Caco-2 (cell line): Measurements from ENCODE around the gene ACADM. TPM values are rescaled to one million over a fixed set of nuclear protein-coding genes. Genes with fewer than 3 reads are reported as not detected.

Experiments used
- BruUV-seq: library from RNA; stranded (reverse); fragments of 400-500 nt; replicated peaks from 2 replicates; lab custom pipeline; 2021; lab: Mats Ljungman, UMichigan
- CTCF ChIA-PET: fragments of 300-600 bp; sonication (Branson Sonifier 250); formaldehyde crosslinking; loops from one replicate; lab custom pipeline; 2022; ENCODE audit warnings: antibody characterized with exemption; lab: Charles Lee
- POLR2A ChIA-PET: fragments of 300-600 bp; sonication (Branson Sonifier 250); formaldehyde crosslinking; loops from one replicate; lab custom pipeline; 2022; ENCODE audit warnings: antibody characterized with exemption; lab: Charles Lee
- DNase-seq, 2 experiments: peaks; one replicate each; pipeline versions ENCODE4 v3.0.0 to v3.0.0-alpha.2; 2020 to 2022
- H3K27me3 ChIP-seq: replicated peaks from 2 replicates; pipeline ENCODE4 v1.6.0; 2011; ENCODE audit warnings: low read length; ENCODE audit not compliant: control insufficient read depth, insufficient read depth
- H3K36me3 ChIP-seq: 2 replicates; pipeline ENCODE4 v1.5.1; 2011; ENCODE audit warnings: low read length; ENCODE audit not compliant: control insufficient read depth, insufficient read depth
- H3K4me1 ChIP-seq: fragments of 250-450 bp; sonication (Bioruptor Pico); 2 replicates; pipeline ENCODE4 v1.5.1; 2020; ENCODE audit warnings: mild to moderate bottlenecking
- H3K4me3 ChIP-seq: 2 replicates; pipeline ENCODE4 v1.5.1; 2011; ENCODE audit warnings: low read depth, mild to moderate bottlenecking, control low read depth, low read length
- H3K9me3 ChIP-seq: fragments of 250-450 bp; sonication (Bioruptor Pico); 2 replicates; pipeline ENCODE4 v1.5.1; 2020; ENCODE audit warnings: mild to moderate bottlenecking, moderate library complexity
- H3K27ac Mint-ChIP-seq: one replicate; pipeline ENCODE4 v1.8.0; 2022; ENCODE audit warnings: mixed read lengths; ENCODE audit not compliant: unreplicated experiment
- H3K27me3 Mint-ChIP-seq: one replicate; pipeline ENCODE4 v1.8.0; 2022; ENCODE audit warnings: mixed read lengths; ENCODE audit not compliant: insufficient read depth, unreplicated experiment
- H3K36me3 Mint-ChIP-seq: one replicate; pipeline ENCODE4 v1.8.0; 2022; ENCODE audit warnings: mild to moderate bottlenecking, mixed read lengths; ENCODE audit not compliant: insufficient read depth, unreplicated experiment
- H3K4me1 Mint-ChIP-seq: one replicate; pipeline ENCODE4 v1.8.0; 2022; ENCODE audit warnings: low read depth, mixed read lengths; ENCODE audit not compliant: unreplicated experiment
- H3K4me3 Mint-ChIP-seq: one replicate; pipeline ENCODE4 v1.8.0; 2022; ENCODE audit warnings: mild to moderate bottlenecking, moderate library complexity, mixed read lengths; ENCODE audit not compliant: unreplicated experiment
- H3K9me3 Mint-ChIP-seq: one replicate; pipeline ENCODE4 v1.8.0; 2022; ENCODE audit warnings: mixed read lengths; ENCODE audit not compliant: unreplicated experiment
- CTCF ChIP-seq, 2 experiments: fragments of 200-600 bp in 1 of 2; IDR thresholded peaks; 1 replicate in 1 of 2; 2 replicates in 1 of 2; pipeline versions ENCODE4 v1.5.1 to v1.8.0; 2011 to 2022; ENCODE audit warnings: antibody characterized with exemption in 1 of 2, control low read depth in 1 of 2, inconsistent platforms in 1 of 2, low read depth in 1 of 2, low read length in 1 of 2, mild to moderate bottlenecking in 1 of 2, moderate library complexity in 1 of 2; ENCODE audit not compliant: insufficient read depth in 1 of 2, severe bottlenecking in 1 of 2, unreplicated experiment in 1 of 2
- intact Hi-C: fragments of 100-400 bp; cut with micrococcal nuclease; formaldehyde crosslinking; loops from one replicate; pipeline ENCODE4 v1.10.0; 2022; ENCODE audit not compliant: unreplicated experiment
- total RNA-seq: library from RNA; stranded (reverse); gene quantifications from 2 replicates; pipeline ENCODE4 v1.2.3, GENCODE V29; 2022

ACADM gene
- total RNA-seq, 1 experiment from 2014 or later, result 44.4 TPM

GRCh38 chr1:75764057-75764655 lies 39.6 kb downstream of the ACADM start:
- intact Hi-C loops, result no loop called here
- Histone ChIP-seq H3K27me3 (no peaks in the 10 kb centered on the region), H3K4me3 (no peak overlapping the region), H3K4me1 (0 out of 2 replicates have a peak, but pooled peaks cover 4% of the 10 kb centered on the region), H3K36me3 (no peaks in the 10 kb centered on the region), H3K9me3 (no peaks in the 10 kb centered on the region)
- no peaks in the 10 kb centered on the region for H3K27me3 Mint-ChIP-seq
- no peak overlapping the region for H3K4me3 Mint-ChIP-seq
- no peak overlapping the region for H3K27ac Mint-ChIP-seq
- H3K36me3 Mint-ChIP-seq, result no peaks in the 10 kb centered on the region
- ChIA-PET POLR2A (no interaction called here), CTCF (no interaction called here)
- no peaks in the 10 kb centered on the region for H3K9me3 Mint-ChIP-seq
- no TSS peak for BruUV-seq
- DNase-seq, result no peak
- H3K4me1 Mint-ChIP-seq, result no peaks in the 10 kb centered on the region
- TF ChIP-seq CTCF (IDR thresholded peaks at IDR 0.05; ENCODE audit: insufficient read depth in 1 of 2, low read depth in 1 of 2, low read length in 1 of 2, severe bottlenecking in 1 of 2, unreplicated experiment in 1 of 2), result no peak

DNA sequence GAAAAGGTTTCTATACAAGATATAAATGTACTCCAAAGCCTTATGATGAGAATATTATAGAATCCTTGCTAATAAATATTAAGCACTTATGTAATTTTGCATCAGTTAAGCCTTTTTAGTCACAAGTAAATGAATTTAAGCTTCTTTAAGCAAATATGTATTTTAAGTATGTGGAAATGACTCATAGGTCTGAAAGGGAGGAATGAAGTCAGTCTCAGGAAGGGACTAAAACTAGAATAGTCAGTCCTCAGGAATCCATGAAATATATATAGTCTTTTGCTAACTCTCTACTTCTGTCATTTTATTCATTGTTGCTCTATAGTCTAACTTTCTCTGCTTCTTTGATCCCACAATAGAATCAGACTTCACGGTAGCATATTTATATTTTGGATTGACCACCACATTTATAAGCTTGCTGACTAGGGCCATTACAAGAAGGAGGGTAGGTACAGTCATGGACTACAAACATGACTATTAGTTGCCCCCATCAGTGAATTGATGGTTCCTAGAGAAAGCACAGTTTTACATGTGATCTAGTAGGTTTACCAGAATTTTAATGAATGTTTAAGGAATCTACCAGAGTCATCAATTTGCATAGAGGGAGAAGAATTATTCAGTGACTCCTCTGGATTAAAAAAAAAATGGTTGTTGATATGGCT lies 41.3 kb downstream of the ACADM start:
- H3K27me3 Mint-ChIP-seq, result no peaks in the 10 kb centered on the region
- no peaks in the 10 kb centered on the region for H3K4me1 Mint-ChIP-seq
- ChIA-PET CTCF (interaction anchor here (0.6 kb wide), 1 partner anchor 581 kb away, joined by 5 read pairs; no protein-coding TSS in a partner anchor), POLR2A (no interaction called here)
- DNase-seq, result no peak
- 0 out of 2 replicates have a peak, but pooled peaks cover 4% of the 10 kb centered on the region for H3K4me1 ChIP-seq
- BruUV-seq, result no TSS peak
- intact Hi-C loops, result no loop called here
- no peaks in the 10 kb centered on the region for H3K27me3 ChIP-seq
- no peaks in the 10 kb centered on the region for H3K9me3 ChIP-seq
- H3K36me3 ChIP-seq, result no peaks in the 10 kb centered on the region
- TF ChIP-seq CTCF (IDR thresholded peaks at IDR 0.05; ENCODE audit: insufficient read depth in 1 of 2, low read depth in 1 of 2, low read length in 1 of 2, severe bottlenecking in 1 of 2, unreplicated experiment in 1 of 2), result no peak
- H3K4me3 ChIP-seq, result no peak overlapping the region
- no peaks in the 10 kb centered on the region for H3K9me3 Mint-ChIP-seq
- H3K36me3 Mint-ChIP-seq, result no peaks in the 10 kb centered on the region
- H3K4me3 Mint-ChIP-seq, result no peak overlapping the region
- H3K27ac Mint-ChIP-seq, result no peak overlapping the region

GRCh38 chr1:75768016-75768415 lies 43.5 kb downstream of the ACADM start:
- Mint-ChIP-seq H3K27ac (no peak overlapping the region), H3K27me3 (no peaks in the 10 kb centered on the region), H3K36me3 (no peaks in the 10 kb centered on the region), H3K9me3 (no peaks in the 10 kb centered on the region), H3K4me1 (no peaks in the 10 kb centered on the region), H3K4me3 (no peak overlapping the region)
- H3K4me1 ChIP-seq, result 0 out of 2 replicates have a peak, but pooled peaks cover 4% of the 10 kb centered on the region
- H3K4me3 ChIP-seq, result no peak overlapping the region
- no peak for DNase-seq
- no peaks in the 10 kb centered on the region for H3K36me3 ChIP-seq
- H3K27me3 ChIP-seq, result no peaks in the 10 kb centered on the region
- no peak for TF ChIP-seq CTCF (IDR thresholded peaks at IDR 0.05; ENCODE audit: insufficient read depth in 1 of 2, low read depth in 1 of 2, low read length in 1 of 2, severe bottlenecking in 1 of 2, unreplicated experiment in 1 of 2)
- no TSS peak for BruUV-seq
- ChIA-PET CTCF (no interaction called here), POLR2A (no interaction called here)
- intact Hi-C loops, result no loop called here
- H3K9me3 ChIP-seq, result no peaks in the 10 kb centered on the region
